HG03159 (cell line): ENCODE measurements around the gene GPX6.
"Not testable (repeated sequence)": the region's sequence is repeated elsewhere in the genome, so short reads cannot be mapped to it uniquely, and the experiment has no call there.

Experiments used
- ATAC-seq: cut with Tn5 transposase; IDR thresholded peaks from one replicate; pipeline ENCODE4 v1.9.1; 2021; ENCODE audit warnings: mild to moderate bottlenecking, moderate library complexity; ENCODE audit not compliant: unreplicated experiment

GPX6 gene

GRCh38 chr6:28515676-28516075 is at the start of gene GPX6:
GPX6 (minus strand) TSS chr6:28515793; CDS start chr6:28515743, 50 bp downstream.
- no peak for ATAC-seq

GRCh38 chr6:28563430-28564095 is 48.0 kb upstream of the GPX6 start:
- no peak for ATAC-seq

- ATAC-seq: no peak
Measured at GRCh38 chr6:28558629-28559028, 43.0 kb upstream of the GPX6 start.

- no peak for ATAC-seq
Measured at GRCh38 chr6:28555136-28555535, 39.5 kb upstream of the GPX6 start.

- ATAC-seq: no peak
Measured at GRCh38 chr6:28553986-28554881, 38.6 kb upstream of the GPX6 start.

GRCh38 chr6:28553384-28553985 is 37.9 kb upstream of the GPX6 start:
- no peak for ATAC-seq

GRCh38 chr6:28551891-28552666 is 36.5 kb upstream of the GPX6 start:
- ATAC-seq: no peak

GRCh38 chr6:28547003-28547402 is 31.4 kb upstream of the GPX6 start:
- ATAC-seq: not testable (repeated sequence)

- no peak for ATAC-seq
Measured at GRCh38 chr6:28545955-28546354, 30.4 kb upstream of the GPX6 start.

GRCh38 chr6:28543651-28544610 is 28.3 kb upstream of the GPX6 start:
- no peak for ATAC-seq

GRCh38 chr6:28542440-28543296 is 27.1 kb upstream of the GPX6 start:
- peak; percentile 53 for ATAC-seq

GRCh38 chr6:28541996-28542395 is 26.4 kb upstream of the GPX6 start:
- ATAC-seq: no peak

GRCh38 chr6:28537509-28538140 is 22.0 kb upstream of the GPX6 start:
- no peak for ATAC-seq

GRCh38 chr6:28537065-28537464 is 21.5 kb upstream of the GPX6 start:
- no peak for ATAC-seq

GRCh38 chr6:28534875-28535274 is 19.3 kb upstream of the GPX6 start:
- ATAC-seq: no peak

- no peak for ATAC-seq
Measured at GRCh38 chr6:28534306-28534705, 18.7 kb upstream of the GPX6 start.

GRCh38 chr6:28531479-28532128 is 16.0 kb upstream of the GPX6 start:
- no peak for ATAC-seq

- ATAC-seq: no peak
Measured at GRCh38 chr6:28530777-28531176, 15.2 kb upstream of the GPX6 start.
